Measurements from ENCODE around the gene MYL6B. TPM values are rescaled to one million over a fixed set of nuclear protein-coding genes. Genes with fewer than 3 reads are reported as not detected.
"Not testable (repeated sequence)": the region's sequence is repeated elsewhere in the genome, so short reads cannot be mapped to it uniquely, and the experiment has no call there.

The MYL6B gene
- total RNA-seq, 2 donors from 2014 or later, result 5.4 to 9.0 TPM

- Mint-ChIP-seq H3K4me1 (peaks cover 27% of the 10 kb centered on the region), H3K27me3 (no peaks in the 10 kb centered on the region), H3K27ac (peak overlapping the region; percentile 93), H3K4me3 (peak overlapping the region; percentile 91), H3K36me3 (ENCODE audit: low read depth) (no peaks in the 10 kb centered on the region)
- ATAC-seq (peak; percentile 75), DNase-seq (peak; percentile 41 to 49 (median 46))
- H3K9me3 ChIP-seq (ENCODE audit: control insufficient read depth, low read length, poor library complexity, severe bottlenecking), result no peaks in the 10 kb centered on the region
These were observed 685 bp upstream of the MYL6B start for GRCh38 chr12:56151672-56152131.

- no peak for ATAC-seq
- Mint-ChIP-seq H3K27ac (peak overlapping the region; percentile 93), H3K4me1 (peaks cover 30% of the 10 kb centered on the region), H3K36me3 (ENCODE audit: low read depth) (no peaks in the 10 kb centered on the region), H3K4me3 (peak overlapping the region; percentile 91), H3K27me3 (no peaks in the 10 kb centered on the region)
- no peaks in the 10 kb centered on the region for H3K9me3 ChIP-seq (ENCODE audit: control insufficient read depth, low read length, poor library complexity, severe bottlenecking)
- no peak for DNase-seq
These were observed 630 bp downstream of the MYL6B start for GRCh38 chr12:56152756-56153677.

- DNase-seq (no peak), ATAC-seq (no peak)
- H3K4me3 Mint-ChIP-seq, result peak overlapping the region; percentile 56
- no peaks in the 10 kb centered on the region for H3K9me3 ChIP-seq (ENCODE audit: control insufficient read depth, low read length, poor library complexity, severe bottlenecking)
- H3K36me3 Mint-ChIP-seq (ENCODE audit: low read depth), result peaks cover 4% of the 10 kb centered on the region
- peak overlapping the region; percentile 93 for H3K27ac Mint-ChIP-seq
- peaks cover 34% of the 10 kb centered on the region for H3K4me1 Mint-ChIP-seq
- H3K27me3 Mint-ChIP-seq, result no peaks in the 10 kb centered on the region
These were observed 1.3 kb downstream of the MYL6B start for GRCh38 chr12:56153678-56154065.

GRCh38 chr12:56154246-56154771 is 1.9 kb downstream of the MYL6B start:
- Mint-ChIP-seq H3K4me3 (no peak overlapping the region), H3K36me3 (ENCODE audit: low read depth) (peaks cover 9% of the 10 kb centered on the region), H3K27ac (peak overlapping the region; percentile 93), H3K4me1 (peaks cover 41% of the 10 kb centered on the region), H3K27me3 (no peaks in the 10 kb centered on the region)
- DNase-seq (no peak), ATAC-seq (no peak)
- no peaks in the 10 kb centered on the region for H3K9me3 ChIP-seq (ENCODE audit: control insufficient read depth, low read length, poor library complexity, severe bottlenecking)

- peaks cover 44% of the 10 kb centered on the region for H3K4me1 Mint-ChIP-seq
- peak overlapping the region; percentile 93 for H3K27ac Mint-ChIP-seq
These were observed 2.4 kb downstream of the MYL6B start for GRCh38 chr12:56154818-56155217.

GRCh38 chr12:56155256-56155845 is 3.0 kb downstream of the MYL6B start:
- no peaks in the 10 kb centered on the region for H3K9me3 ChIP-seq (ENCODE audit: control insufficient read depth, low read length, poor library complexity, severe bottlenecking)
- peaks cover 9% of the 10 kb centered on the region for H3K36me3 Mint-ChIP-seq (ENCODE audit: low read depth)
- H3K4me1 Mint-ChIP-seq, result peaks cover 47% of the 10 kb centered on the region
- H3K27me3 Mint-ChIP-seq, result no peaks in the 10 kb centered on the region
- ATAC-seq (no peak), DNase-seq (no peak)
- H3K27ac Mint-ChIP-seq, result peak overlapping the region; percentile 93
- H3K4me3 Mint-ChIP-seq, result no peak overlapping the region

More at GRCh38 chr12:56154818-56155217, 2.4 kb downstream of the MYL6B start:
- no peak for ATAC-seq
- Mint-ChIP-seq H3K27me3 (no peaks in the 10 kb centered on the region), H3K36me3 (ENCODE audit: low read depth) (peaks cover 9% of the 10 kb centered on the region), H3K4me3 (no peak overlapping the region)
- DNase-seq, result no peak
- H3K9me3 ChIP-seq (ENCODE audit: control insufficient read depth, low read length, poor library complexity, severe bottlenecking), result no peaks in the 10 kb centered on the region

- not testable (repeated sequence) for ATAC-seq; DNase-seq; H3K27me3 Mint-ChIP-seq; H3K9me3 ChIP-seq (ENCODE audit: control insufficient read depth, low read length, poor library complexity, severe bottlenecking)
- H3K4me1 Mint-ChIP-seq, result peaks cover 48% of the 10 kb centered on the region
- peak overlapping the region; percentile 99 for H3K27ac Mint-ChIP-seq
- H3K36me3 Mint-ChIP-seq (ENCODE audit: low read depth), result peaks cover 11% of the 10 kb centered on the region
- H3K4me3 Mint-ChIP-seq, result peak overlapping the region; percentile 100
These were observed 4.2 kb downstream of the MYL6B start for GRCh38 chr12:56156464-56157200.

- H3K4me1 Mint-ChIP-seq, result peaks cover 46% of the 10 kb centered on the region
- peak overlapping the region; percentile 99 for H3K27ac Mint-ChIP-seq
- H3K9me3 ChIP-seq (ENCODE audit: control insufficient read depth, low read length, poor library complexity, severe bottlenecking), result no peaks in the 10 kb centered on the region
- H3K4me3 Mint-ChIP-seq, result peak overlapping the region; percentile 100
- DNase-seq (peak in 2 of 3 donors; percentile 21 to 24), ATAC-seq (peak; percentile 49)
- peaks cover 11% of the 10 kb centered on the region for H3K36me3 Mint-ChIP-seq (ENCODE audit: low read depth)
- H3K27me3 Mint-ChIP-seq, result no peaks in the 10 kb centered on the region
These were observed 5.0 kb downstream of the MYL6B start for GRCh38 chr12:56157201-56158028.

- peaks cover 11% of the 10 kb centered on the region for H3K36me3 Mint-ChIP-seq (ENCODE audit: low read depth)
- H3K4me3 Mint-ChIP-seq, result peak within 1 kb of the TSS; percentile 100
- H3K9me3 ChIP-seq (ENCODE audit: control insufficient read depth, low read length, poor library complexity, severe bottlenecking), result no peaks in the 10 kb centered on the region
- H3K27me3 Mint-ChIP-seq, result no peaks in the 10 kb centered on the region
- peak within 1 kb of the TSS; percentile 99 for H3K27ac Mint-ChIP-seq
- peaks cover 44% of the 10 kb centered on the region for H3K4me1 Mint-ChIP-seq
- peak; percentile 87 for ATAC-seq
- peak; percentile 71 to 79 (median 78) for DNase-seq
These were observed 5.9 kb downstream of the MYL6B start, which contains the start of gene MYL6 for GRCh38 chr12:56158029-56158925. Gene MYL6 (plus strand): TSS chr12:56158359. CDS start chr12:56158402, 43 bp downstream.

- Mint-ChIP-seq H3K27ac (peak overlapping the region; percentile 99), H3K27me3 (no peaks in the 10 kb centered on the region), H3K4me3 (peak overlapping the region; percentile 100), H3K4me1 (peaks cover 48% of the 10 kb centered on the region), H3K36me3 (ENCODE audit: low read depth) (peaks cover 11% of the 10 kb centered on the region)
- H3K9me3 ChIP-seq (ENCODE audit: control insufficient read depth, low read length, poor library complexity, severe bottlenecking), result no peaks in the 10 kb centered on the region
- no peak for ATAC-seq
- no peak for DNase-seq
These were observed 6.6 kb downstream of the MYL6B start for GRCh38 chr12:56158926-56159461.

GRCh38 chr12:56159482-56160192 is 7.2 kb downstream of the MYL6B start:
- no peak for ATAC-seq
- no peaks in the 10 kb centered on the region for H3K9me3 ChIP-seq (ENCODE audit: control insufficient read depth, low read length, poor library complexity, severe bottlenecking)
- Mint-ChIP-seq H3K4me3 (peak overlapping the region; percentile 100), H3K27ac (peak overlapping the region; percentile 99), H3K36me3 (ENCODE audit: low read depth) (peaks cover 14% of the 10 kb centered on the region), H3K4me1 (peaks cover 53% of the 10 kb centered on the region), H3K27me3 (no peaks in the 10 kb centered on the region)
- DNase-seq, result no peak

Data from T-helper 17 cell (primary cell).